Upper lobe of right lung (tissue), 1 donor: ENCODE measurements around the gene STK40. TPM values are rescaled to one million over a fixed set of nuclear protein-coding genes. Genes with fewer than 3 reads are reported as not detected.

ENCODE experiments used
- ATAC-seq: fragments of 200-7000 bp; cut with Tn5 transposase; one replicate; pipeline ENCODE4 v1.9.1; 2020; ENCODE audit warnings: mild to moderate bottlenecking, moderate library complexity
- DNase-seq: peaks from one replicate; pipeline ENCODE4 v3.0.0-alpha.2; 2020
- H3K27ac ChIP-seq: fragments of 200-600 bp; one replicate; pipeline ENCODE4 v1.8.0; 2022
- H3K27me3 ChIP-seq: fragments of 200-600 bp; one replicate; pipeline ENCODE4 v1.8.0; 2022; ENCODE audit warnings: mild to moderate bottlenecking
- H3K36me3 ChIP-seq: fragments of 200-600 bp; one replicate; pipeline ENCODE4 v1.8.0; 2022
- H3K4me1 ChIP-seq: fragments of 200-600 bp; one replicate; pipeline ENCODE4 v1.8.0; 2022
- H3K4me3 ChIP-seq: fragments of 200-600 bp; one replicate; pipeline ENCODE4 v1.8.0; 2022; ENCODE audit warnings: mild to moderate bottlenecking
- H3K9me3 ChIP-seq: fragments of 200-600 bp; one replicate; pipeline ENCODE4 v1.8.0; 2022
- intact Hi-C: fragments of 100-400 bp; cut with DNase I; formaldehyde crosslinking; loops from one replicate; pipeline ENCODE4 v1.11.0; 2022
- total RNA-seq: library from RNA; stranded (reverse); fragmentation: NEBNext Ultra II Directional; extraction: Animal tissue kit (Norgen Biotek cat#: 25700); gene quantifications from one replicate; pipeline ENCODE4 v1.2.1, GENCODE V29; 2021
- TF ChIP-seq, protein P1 (sequence below): fragments of 200-600 bp; IDR thresholded peaks from one replicate; pipeline ENCODE4 v1.8.0; 2022; ENCODE audit warnings: antibody characterized with exemption
- donor health status: DM: no; HTN: yes; CAD: no; lungs with severe emphysema.

Gene STK40
- total RNA-seq, 1 donor from 2014 or later, result 78.9 TPM

DNA sequence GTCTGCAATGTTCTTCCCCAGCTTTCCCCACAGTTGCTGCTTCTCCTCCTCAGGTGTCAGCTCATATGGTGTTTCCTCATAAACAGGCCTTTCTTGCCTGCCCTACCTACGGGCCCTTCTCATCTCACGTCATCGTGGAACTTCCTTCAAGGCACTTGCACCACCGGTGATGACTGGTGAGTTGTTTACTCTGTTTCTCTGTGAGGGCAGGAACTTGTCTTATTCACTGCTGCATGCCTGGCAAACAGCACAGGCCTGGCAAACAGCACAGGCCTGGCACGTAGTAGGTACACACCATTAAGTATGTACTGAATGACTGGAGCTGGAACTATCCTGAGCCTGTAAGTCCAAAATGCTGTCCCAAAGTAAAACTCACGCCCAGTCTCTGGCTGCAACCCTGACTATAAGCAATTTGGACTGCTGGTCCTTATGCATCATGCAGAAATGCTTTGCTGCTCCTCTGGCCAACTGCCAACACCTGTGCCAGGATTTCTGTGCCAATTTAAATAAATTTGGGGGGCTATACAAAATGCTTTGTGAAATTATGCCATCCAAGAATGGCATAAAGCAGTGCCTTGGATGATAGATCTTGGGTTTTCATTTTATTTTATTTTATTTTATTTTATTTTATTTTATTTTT lies 25.7 kb downstream of the STK40 start:
- Histone ChIP-seq H3K27me3 (no peaks in the 10 kb centered on the region), H3K9me3 (no peaks in the 10 kb centered on the region), H3K27ac (no peak overlapping the region), H3K4me3 (no peak overlapping the region), H3K4me1 (peaks cover 3% of the 10 kb centered on the region), H3K36me3 (peaks cover 58% of the 10 kb centered on the region)
- intact Hi-C loops, result no loop called here
- TF ChIP-seq, protein P1, sequence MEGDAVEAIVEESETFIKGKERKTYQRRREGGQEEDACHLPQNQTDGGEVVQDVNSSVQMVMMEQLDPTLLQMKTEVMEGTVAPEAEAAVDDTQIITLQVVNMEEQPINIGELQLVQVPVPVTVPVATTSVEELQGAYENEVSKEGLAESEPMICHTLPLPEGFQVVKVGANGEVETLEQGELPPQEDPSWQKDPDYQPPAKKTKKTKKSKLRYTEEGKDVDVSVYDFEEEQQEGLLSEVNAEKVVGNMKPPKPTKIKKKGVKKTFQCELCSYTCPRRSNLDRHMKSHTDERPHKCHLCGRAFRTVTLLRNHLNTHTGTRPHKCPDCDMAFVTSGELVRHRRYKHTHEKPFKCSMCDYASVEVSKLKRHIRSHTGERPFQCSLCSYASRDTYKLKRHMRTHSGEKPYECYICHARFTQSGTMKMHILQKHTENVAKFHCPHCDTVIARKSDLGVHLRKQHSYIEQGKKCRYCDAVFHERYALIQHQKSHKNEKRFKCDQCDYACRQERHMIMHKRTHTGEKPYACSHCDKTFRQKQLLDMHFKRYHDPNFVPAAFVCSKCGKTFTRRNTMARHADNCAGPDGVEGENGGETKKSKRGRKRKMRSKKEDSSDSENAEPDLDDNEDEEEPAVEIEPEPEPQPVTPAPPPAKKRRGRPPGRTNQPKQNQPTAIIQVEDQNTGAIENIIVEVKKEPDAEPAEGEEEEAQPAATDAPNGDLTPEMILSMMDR, result no peak
- ATAC-seq (peak; percentile 86), DNase-seq (no peak)

GRCh38 chr1:36359383-36359782 lies 26.3 kb downstream of the STK40 start:
- H3K27ac ChIP-seq, result no peak overlapping the region
- no peaks in the 10 kb centered on the region for H3K4me1 ChIP-seq
- ATAC-seq (no peak), DNase-seq (no peak)
- H3K9me3 ChIP-seq, result no peaks in the 10 kb centered on the region
- H3K36me3 ChIP-seq, result peaks cover 65% of the 10 kb centered on the region
- no peaks in the 10 kb centered on the region for H3K27me3 ChIP-seq
- intact Hi-C loops, result no loop called here
- H3K4me3 ChIP-seq, result no peak overlapping the region
- TF ChIP-seq, protein P1, result no peak

DNA sequence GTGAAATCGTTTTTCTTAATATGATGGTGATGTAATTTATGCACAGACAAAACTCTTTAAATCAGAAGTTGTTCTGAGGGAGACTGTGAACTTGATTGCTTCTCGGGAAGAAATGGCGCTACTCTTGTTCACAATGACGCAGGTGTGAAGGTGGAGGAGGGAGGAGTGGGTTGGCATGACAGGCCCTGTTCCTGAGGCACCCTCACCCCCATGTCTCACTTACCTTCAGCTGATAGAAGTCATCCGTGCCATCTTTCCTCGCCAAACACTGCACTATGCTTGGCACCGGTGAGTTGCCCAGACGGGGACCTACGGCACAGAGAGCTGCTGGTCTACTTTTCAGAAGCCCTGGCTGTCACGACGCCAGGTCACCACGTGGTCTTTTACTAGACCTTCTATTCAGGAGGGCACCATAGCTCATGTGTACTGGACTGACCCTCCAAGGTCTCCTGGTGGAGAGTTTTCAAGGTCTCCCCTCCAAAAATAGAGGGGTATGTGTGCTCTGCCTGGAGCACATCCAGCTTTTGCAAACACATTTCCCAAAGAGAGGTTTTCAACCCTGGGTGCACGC lies 27.1 kb downstream of the STK40 start:
- no peak for DNase-seq
- Histone ChIP-seq H3K27ac (no peak overlapping the region), H3K27me3 (no peaks in the 10 kb centered on the region), H3K9me3 (no peaks in the 10 kb centered on the region), H3K4me1 (no peaks in the 10 kb centered on the region), H3K36me3 (peaks cover 73% of the 10 kb centered on the region), H3K4me3 (no peak overlapping the region)
- intact Hi-C loops, result no loop called here
- ATAC-seq, result no peak
- TF ChIP-seq, protein P1, result no peak

DNA sequence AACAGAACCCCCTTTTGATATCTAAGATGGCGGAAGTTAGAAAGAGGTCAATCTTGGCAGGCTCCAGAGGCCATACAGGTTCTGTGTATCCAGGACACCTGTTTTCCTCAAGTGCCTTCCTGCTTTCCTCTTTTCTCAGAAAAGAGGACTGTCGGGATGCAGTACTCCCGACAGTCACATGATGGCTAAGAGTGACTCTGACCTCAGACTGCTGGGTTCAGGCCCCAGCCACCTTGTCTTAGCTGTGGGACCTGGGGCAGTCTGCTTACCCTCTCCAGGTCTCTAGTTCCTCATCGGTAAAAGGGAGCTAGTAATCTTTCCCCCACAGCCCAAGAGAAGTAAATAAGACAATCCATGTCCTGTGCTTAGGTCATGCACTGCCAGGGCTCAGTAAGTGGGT lies 29.9 kb downstream of the STK40 start:
- Histone ChIP-seq H3K4me3 (no peak overlapping the region), H3K4me1 (peaks cover 20% of the 10 kb centered on the region), H3K36me3 (peaks cover 55% of the 10 kb centered on the region), H3K27ac (no peak overlapping the region), H3K27me3 (no peaks in the 10 kb centered on the region), H3K9me3 (no peaks in the 10 kb centered on the region)
- TF ChIP-seq, protein P1, result no peak
- ATAC-seq, result no peak
- DNase-seq, result no peak
- intact Hi-C loops, result no loop called here

GRCh38 chr1:36354486-36354885 lies 31.2 kb downstream of the STK40 start:
- intact Hi-C loops, result no loop called here
- TF ChIP-seq, protein P1, result no peak
- ATAC-seq, result no peak
- Histone ChIP-seq H3K36me3 (peaks cover 53% of the 10 kb centered on the region), H3K4me1 (peaks cover 33% of the 10 kb centered on the region), H3K4me3 (no peak overlapping the region), H3K27me3 (no peaks in the 10 kb centered on the region), H3K27ac (no peak overlapping the region), H3K9me3 (no peaks in the 10 kb centered on the region)
- DNase-seq, result no peak
